Endometrium (tissue), 2 donors: ENCODE measurements around the gene IRF9.

Experiments
- FAIRE-seq: peaks from 2 replicates; lab custom pipeline; 2012; peaks lifted over from hg19 to GRCh38; lab: Jason Lieb, UNC
- donor health status: control.
- donor health status: control.

The IRF9 gene, protein sequence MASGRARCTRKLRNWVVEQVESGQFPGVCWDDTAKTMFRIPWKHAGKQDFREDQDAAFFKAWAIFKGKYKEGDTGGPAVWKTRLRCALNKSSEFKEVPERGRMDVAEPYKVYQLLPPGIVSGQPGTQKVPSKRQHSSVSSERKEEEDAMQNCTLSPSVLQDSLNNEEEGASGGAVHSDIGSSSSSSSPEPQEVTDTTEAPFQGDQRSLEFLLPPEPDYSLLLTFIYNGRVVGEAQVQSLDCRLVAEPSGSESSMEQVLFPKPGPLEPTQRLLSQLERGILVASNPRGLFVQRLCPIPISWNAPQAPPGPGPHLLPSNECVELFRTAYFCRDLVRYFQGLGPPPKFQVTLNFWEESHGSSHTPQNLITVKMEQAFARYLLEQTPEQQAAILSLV

DNA sequence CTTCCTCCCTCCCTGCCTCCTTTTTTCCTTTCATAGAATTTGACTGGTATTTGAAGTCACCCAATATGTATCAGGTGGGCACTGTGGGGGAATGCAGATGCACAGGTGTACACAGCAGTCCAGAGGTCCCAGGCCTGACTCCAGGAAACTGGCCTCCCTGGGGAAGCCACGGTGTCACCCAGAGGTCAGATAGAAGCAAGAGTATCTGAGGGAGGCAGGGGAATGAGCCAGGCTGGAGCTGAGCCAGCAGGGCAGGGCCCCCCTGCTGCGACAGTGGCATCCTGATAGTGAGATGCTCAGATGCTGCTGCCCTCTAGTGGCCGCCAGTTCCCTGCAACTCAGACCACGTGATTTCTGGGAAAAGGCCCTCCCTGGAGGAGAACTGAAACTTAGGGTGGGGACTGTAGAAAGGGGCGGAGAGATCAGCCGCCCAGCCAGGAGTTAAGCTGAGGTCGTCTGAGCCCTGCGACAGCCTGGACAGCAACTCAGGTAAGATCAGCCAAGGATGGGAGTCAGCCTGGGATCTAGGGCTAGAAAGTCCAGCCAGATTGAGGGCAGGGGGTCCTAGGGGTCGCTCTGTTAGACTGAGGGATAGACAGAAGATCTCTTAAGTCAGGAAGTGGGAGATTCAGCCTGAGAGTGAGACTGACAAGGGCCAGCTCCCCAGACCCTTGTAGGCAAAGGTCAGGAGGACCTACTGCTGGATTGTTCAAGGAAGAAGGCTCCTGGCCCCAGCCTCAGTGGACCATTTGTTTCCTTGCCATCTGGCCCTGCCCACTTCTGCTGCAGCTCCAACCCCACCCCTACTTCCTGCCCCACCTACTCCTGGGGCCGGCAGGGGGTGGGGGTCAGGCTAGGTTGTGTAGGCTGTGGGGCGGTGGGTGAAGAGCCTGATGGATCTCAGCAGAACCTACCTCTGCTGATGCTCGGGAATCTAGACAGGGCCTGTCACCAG lies at the start of gene IRF9:
IRF9 (plus strand) TSS at position 416 of the 955 bp plus-strand sequence. CDS start 880 bp downstream, outside the sequence.
- FAIRE-seq, result peak; percentile 76

DNA sequence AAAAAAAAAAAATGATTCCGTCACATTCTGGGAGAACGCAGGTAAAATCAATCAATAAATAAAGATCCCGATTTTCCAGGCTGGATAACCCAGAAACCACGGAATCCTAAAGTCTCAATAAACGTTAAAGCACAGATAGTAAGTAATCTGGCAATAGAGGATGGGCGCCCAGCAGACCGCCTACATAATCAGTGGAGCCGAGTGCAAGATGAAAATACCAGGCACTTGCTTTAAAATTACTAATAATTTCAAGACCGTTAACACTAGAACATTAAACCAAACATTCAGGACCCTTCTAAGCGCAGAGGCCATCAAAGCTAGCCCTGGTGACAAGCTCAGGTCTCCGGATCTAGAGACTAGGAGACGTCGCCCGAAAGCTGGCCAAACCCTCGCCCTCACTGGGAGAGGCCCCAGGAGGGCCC lies 47.7 kb upstream of the IRF9 start:
- FAIRE-seq, result no peak

DNA sequence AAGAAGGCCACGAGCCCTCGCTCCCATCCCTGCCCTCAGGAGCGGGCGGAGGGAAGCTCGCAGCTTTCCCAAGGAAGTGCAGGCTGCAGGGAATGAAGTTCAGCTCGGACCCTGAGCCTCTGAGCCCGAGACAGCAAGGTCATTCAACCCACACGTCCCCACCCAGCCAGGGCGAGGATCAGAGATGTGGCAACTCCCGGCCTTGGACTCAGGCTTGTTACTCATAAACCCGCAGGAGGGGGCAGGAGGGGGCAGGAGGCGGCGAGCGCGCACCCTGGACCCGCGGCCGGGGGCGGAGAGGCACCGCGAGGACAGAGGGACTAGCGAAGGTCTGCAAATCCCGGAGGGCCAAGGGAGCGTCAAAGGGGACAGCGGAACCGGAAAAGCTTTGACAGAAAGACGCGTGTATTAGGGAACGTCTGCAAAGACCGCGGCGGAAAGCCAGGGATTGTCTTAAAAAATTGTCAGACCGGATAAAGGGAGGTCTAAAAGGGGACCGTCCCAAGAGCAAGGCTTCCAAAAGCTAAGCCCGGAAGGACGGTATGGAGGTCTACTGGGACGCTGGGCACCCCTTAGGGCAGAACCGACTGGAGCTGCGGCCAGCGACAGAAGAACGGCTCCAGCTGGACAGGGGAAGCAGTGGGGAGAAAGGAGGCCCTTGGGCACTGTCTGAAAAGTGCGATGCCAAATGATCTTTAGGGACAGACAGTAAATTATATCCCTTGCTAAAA lies 47.1 kb upstream of the IRF9 start:
- FAIRE-seq, result no peak

DNA sequence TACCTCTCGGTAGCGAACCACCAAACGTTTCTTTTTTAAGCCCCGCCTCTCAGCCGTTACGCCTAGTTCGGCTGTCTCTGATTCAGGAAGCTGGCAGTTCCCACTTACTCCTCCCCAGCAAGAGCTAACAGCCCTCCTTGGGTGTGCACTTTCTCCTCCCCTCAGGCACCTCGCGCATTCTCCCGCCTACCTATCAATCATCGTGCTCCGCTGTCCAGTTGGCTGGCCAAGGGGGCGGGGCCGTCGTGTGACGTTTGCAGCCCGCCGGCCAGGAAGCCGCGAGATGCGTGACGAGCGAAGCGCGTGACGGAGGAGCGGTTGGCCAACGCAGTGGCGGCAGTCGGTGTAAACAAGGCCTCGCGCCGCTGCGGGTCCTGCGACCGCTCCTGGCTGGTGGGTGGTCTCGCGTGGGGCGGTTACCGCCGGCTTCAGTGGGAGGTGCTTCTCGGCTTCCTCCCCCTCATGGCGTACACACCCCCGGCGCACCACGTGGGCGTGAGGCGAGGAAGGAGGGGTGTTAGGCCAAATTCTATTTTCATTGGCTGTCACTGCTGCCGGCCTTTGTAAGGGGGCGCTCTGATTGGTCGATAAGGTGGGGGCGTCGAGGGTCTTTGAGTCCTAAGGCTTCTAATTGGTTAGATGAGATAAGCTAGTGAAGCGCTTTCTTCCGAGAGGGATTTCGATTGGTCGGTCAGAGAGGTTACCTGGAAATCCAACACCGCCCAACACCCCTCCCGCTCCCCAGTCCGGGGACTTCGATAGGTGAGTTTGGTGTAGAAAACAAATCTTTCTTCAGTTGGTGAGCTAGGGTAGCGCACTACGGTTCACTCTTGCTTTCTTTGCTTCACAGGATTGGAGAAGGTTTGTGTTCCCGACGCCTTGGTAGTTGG lies 46.3 kb upstream of the IRF9 start, which contains the start of the genes DCAF11 and NRL:
DCAF11 (plus strand) TSS at position 246 of the 890 bp plus-strand sequence. CDS start 818 bp downstream, outside the sequence.
NRL (minus strand) TSS at position 418 of the 890 bp plus-strand sequence. CDS start 32,101 bp downstream, outside the sequence.
- peak; percentile 93 for FAIRE-seq

DNA sequence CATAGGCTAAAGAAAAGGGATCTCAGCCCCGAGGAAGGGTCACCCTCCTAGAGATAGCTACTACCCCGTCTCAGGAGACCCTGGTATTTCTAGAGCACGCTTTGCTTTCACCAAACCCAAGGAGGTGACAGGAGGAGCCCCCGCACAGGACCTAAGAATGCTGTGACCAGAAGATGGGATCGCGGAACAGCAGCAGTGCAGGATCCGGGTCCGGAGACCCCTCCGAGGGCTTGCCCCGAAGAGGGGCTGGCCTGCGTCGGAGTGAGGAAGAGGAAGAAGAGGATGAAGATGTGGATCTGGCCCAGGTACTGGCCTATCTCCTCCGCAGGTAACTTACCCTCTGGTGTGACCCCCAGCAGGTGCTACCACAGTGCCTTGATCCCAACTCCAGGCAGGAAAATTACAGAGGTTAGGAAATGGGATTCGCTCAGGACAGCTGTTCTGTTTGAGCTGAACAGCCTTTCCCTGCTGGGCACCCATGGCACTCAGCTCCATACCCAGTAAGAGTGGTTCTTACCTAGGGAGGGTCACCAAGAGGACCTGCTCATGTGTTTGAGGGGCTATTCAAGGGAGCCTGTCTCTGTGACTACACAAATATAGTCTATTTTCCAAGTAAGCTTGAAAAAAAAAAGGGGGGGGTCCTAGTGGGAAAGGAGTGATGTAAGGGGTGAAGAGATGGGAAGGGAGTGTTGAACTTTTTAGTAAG lies 45.5 kb upstream of the IRF9 start:
- no peak for FAIRE-seq

DNA sequence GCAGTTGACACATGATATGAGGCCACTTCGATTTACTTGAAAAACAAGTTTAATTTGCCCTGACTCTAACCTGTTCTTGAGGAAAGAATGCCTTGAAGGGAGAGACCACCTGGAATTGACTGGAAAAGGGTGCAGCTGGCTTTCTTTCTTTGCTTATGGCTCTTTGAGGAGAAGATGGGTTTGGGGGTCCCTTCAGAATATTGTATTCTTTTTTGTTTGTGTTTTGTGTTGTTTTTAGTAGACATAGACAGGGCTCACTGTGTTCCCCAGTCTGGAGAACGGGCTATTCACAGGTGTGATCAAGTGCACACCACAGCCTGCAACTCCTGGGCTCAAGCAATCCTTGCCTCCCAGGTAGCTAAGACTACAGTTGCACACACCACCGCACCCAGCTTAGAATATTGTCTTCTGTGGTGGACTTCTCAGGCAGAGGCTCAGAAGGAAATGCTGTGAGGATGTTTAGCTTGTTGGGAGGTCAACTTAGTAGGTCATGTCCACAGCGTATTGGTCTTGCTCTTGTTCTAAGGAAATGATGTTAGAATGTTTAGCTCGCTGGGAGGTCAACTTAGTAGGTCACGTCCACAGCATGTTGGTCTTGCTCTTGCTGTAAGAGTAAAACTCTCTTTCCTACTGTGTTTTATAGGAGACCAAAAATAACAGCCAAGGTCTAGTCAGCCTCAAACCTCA lies 44.8 kb upstream of the IRF9 start:
- no peak for FAIRE-seq

DNA sequence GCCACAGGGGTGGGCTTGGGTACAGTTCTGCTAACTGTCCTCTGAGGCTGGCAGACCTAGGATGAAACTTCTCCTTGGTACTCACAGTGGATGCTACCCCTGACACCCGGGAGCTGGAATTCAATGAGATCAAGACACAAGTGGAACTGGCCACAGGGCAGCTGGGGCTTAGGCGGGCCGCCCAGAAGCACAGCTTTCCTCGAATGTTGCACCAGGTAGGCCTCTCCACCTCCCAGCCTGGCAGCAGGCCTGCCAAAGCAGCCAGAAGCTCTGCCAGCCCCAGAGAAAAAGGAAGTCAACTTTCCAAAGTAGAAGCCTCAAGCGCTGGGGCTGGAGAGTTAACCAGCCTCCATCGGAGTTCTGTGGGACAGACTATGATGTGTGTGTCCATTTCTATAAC lies 43.9 kb upstream of the IRF9 start:
- no peak for FAIRE-seq

- FAIRE-seq, result no peak
These were observed 41.4 kb upstream of the IRF9 start for GRCh38 chr14:24119691-24120090.

DNA sequence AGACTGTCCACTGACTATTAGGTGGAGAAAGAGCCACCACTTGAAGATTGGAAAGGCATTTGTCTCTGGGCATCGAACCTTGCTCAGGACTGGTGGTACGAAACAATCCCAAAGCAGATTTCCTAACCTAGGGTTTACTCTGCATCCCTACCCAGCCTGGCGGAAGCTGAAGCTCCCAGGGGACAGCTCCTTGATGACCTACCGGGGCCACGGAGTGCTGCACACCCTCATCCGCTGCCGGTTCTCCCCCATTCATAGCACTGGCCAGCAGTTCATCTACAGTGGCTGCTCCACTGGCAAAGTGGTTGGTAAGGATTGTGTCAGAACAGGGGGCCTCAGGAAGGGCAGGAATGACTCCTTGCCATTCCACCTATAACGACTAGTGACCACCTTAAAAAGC lies 39.9 kb upstream of the IRF9 start:
- FAIRE-seq, result no peak

GRCh38 chr14:24122416-24122815 lies 38.6 kb upstream of the IRF9 start:
- FAIRE-seq, result no peak

DNA sequence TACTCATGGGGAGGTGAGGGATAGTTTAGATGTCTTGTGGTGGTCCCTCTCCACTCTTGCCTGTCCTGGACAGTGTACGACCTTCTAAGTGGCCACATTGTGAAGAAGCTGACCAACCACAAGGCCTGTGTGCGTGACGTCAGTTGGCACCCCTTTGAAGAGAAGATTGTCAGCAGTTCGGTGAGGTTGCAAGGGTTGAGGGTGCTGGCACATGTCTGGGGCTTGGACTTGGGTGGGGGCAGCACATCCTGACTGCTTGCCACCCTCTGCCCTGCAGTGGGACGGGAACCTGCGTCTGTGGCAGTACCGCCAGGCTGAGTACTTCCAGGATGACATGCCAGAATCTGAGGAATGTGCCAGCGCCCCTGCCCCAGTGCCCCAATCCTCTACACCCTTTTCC lies 38.2 kb upstream of the IRF9 start:
- FAIRE-seq, result no peak

DNA sequence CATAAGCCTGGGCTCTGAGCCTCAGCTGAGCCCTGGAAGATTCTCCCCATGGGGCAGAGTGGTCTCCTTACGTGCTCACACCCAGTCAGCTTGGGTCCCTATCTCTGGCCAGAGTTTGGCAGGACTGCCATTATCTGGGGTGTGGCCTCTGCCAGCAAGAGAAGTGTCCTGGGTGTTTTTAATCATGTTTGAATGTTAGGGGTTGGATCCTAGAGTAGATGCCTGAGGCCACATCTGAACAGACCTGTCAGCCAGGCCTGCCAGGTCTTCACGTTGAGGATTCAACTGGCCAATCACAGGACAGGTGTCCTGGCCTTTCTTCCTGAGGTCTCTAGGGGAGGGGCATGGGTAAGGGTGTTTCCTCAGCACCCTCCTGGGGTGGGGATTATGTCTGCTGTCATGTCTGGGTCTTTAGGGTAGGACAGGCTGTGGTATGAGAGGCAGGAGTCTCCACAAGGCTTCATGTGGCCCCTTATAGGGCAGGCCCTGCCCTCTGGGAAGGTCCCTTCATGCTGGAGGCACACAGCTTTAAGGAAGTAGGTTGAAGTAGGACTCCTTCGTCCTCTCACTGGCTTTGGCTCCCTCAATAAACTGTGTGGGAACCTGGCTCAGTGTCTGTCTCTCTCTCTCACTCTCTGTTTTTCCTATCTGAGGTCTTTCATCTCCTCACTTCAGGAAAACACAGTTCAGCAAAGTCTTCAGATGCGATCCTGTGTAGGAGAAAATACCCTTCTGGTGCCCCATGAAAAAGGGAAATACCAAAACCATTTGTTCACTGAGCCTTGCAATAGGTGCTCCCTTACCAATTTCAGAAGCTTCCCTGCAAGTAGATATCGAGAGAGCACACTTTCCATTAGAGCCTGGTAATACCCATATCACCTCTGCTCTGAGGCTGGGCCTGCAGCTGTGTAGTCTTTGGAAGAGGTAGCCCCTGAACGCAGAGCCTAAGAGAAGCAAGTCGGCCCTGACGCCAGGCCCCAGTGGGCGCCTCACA lies 37.3 kb upstream of the IRF9 start:
- no peak for FAIRE-seq

- FAIRE-seq, result no peak
These were observed 34.1 kb upstream of the IRF9 start for GRCh38 chr14:24126939-24127338.

DNA sequence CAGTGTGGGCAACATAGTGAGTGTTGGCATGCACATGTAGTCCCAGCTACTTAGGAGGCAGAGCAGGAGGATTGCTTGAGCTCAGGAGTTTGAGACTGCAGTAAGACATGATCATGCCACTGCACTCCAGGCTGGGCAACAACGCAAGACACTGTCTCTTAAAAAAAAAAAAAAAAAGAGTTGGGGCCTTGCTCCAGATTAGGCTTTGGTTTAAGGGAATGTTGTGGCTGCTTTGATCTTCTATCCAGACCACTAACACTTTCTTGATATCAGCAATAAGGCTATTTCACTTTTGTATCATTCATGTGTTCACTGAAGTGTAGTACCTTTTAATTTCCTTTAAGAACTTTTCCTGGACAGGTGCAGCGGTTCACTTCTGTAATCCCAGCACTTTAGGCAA lies 33.4 kb upstream of the IRF9 start:
- no peak for FAIRE-seq

GRCh38 chr14:24129410-24129998 lies 31.6 kb upstream of the IRF9 start:
- no peak for FAIRE-seq

DNA sequence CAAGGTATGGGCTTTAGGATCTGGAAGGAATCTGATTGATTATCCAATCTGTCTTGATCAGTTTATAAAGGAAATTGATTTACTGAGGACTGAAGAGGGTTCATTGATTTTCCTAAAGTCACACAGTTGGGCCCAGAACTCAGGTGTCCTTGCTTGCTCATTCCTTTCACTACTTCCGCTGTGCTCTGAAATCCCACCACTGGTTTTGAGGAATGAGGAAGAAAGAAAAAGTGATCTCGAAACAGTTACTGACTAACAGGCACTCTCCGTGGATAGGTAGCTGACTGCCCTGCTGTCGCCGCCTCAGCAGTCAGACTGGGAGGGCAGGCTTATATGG lies 30.7 kb upstream of the IRF9 start, which contains the start of gene FITM1:
FITM1 (plus strand) TSS at position 280 of the 337 bp plus-strand sequence. CDS start 905 bp downstream, outside the sequence.
- no peak for FAIRE-seq

GRCh38 chr14:24130717-24131548 lies 30.1 kb upstream of the IRF9 start:
- no peak for FAIRE-seq
